HEK293 (cell line): ENCODE measurements around the gene PARD6G.

Experiments
- KLF9 ChIP-seq: fragments of 450-650 bp; formaldehyde crosslinking; IDR thresholded peaks from 2 replicates; pipeline ENCODE4 v1.5.1; 2016; ENCODE audit warnings: missing biosample characterization, missing genetic modification characterization, low read depth
- SETDB1 ChIP-seq: IDR thresholded peaks from one replicate; pipeline ENCODE4 v1.6.1; 2017; ENCODE audit warnings: mild to moderate bottlenecking, low read length, moderate library complexity, mixed read lengths; ENCODE audit not compliant: insufficient read length
- ZNF621 ChIP-seq: fragments of 450-650 bp; formaldehyde crosslinking; IDR thresholded peaks from 2 replicates; pipeline ENCODE4 v1.5.1; 2017; ENCODE audit warnings: missing biosample characterization, missing genetic modification characterization
- ZNF843 ChIP-seq: fragments of 450-650 bp; formaldehyde crosslinking; IDR thresholded peaks from 2 replicates; pipeline ENCODE4 v1.5.1; 2016; ENCODE audit warnings: missing biosample characterization, missing genetic modification characterization
- TF ChIP-seq, protein P1 (sequence below): fragments of 450-650 bp; formaldehyde crosslinking; IDR thresholded peaks from 2 replicates; pipeline ENCODE4 v1.5.1; 2017; ENCODE audit warnings: missing biosample characterization, missing genetic modification characterization
- TF ChIP-seq, protein P2 (sequence below): fragments of 450-650 bp; formaldehyde crosslinking; IDR thresholded peaks from 2 replicates; pipeline ENCODE4 v1.5.1; 2016; ENCODE audit warnings: missing biosample characterization, missing genetic modification characterization
- TF ChIP-seq, protein P3 (sequence below): fragments of 450-650 bp; formaldehyde crosslinking; IDR thresholded peaks from 2 replicates; pipeline ENCODE4 v1.5.1; 2016; ENCODE audit warnings: missing biosample characterization, missing genetic modification characterization
- TF ChIP-seq, protein P4 (sequence below): fragments of 450-650 bp; formaldehyde crosslinking; IDR thresholded peaks from 2 replicates; pipeline ENCODE4 v1.5.1; 2017; ENCODE audit warnings: missing biosample characterization, missing genetic modification characterization

DNA sequence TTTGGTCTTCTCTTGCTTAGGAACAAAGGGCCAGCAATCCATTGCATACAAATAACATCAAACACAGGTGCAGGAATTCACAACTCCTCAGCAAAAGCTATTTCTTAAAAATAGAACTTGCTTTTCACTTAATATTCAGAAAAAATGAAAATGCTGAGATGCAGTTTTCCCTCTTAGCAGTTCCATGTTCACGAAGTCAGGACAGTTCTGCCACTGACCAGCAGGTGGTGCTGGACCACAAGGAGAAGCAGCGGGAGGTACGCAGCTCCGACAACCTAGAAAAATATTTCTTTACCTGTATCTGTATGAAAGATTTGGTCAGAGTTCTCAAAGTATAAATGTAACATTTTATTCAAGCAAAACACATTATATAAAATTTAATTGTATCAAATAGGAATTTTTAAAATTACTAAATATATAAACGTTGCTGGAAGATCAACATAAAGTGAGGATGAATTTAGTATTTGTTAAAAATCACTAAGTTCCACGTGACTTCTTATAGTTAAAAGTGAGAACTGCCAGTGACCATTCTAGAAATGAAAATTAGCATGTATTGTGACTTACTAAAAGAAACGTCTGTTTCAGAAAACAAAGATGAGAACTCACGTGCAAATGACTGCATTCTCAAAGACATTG lies 89.5 kb downstream of the PARD6G start:
- TF ChIP-seq, protein P1, sequence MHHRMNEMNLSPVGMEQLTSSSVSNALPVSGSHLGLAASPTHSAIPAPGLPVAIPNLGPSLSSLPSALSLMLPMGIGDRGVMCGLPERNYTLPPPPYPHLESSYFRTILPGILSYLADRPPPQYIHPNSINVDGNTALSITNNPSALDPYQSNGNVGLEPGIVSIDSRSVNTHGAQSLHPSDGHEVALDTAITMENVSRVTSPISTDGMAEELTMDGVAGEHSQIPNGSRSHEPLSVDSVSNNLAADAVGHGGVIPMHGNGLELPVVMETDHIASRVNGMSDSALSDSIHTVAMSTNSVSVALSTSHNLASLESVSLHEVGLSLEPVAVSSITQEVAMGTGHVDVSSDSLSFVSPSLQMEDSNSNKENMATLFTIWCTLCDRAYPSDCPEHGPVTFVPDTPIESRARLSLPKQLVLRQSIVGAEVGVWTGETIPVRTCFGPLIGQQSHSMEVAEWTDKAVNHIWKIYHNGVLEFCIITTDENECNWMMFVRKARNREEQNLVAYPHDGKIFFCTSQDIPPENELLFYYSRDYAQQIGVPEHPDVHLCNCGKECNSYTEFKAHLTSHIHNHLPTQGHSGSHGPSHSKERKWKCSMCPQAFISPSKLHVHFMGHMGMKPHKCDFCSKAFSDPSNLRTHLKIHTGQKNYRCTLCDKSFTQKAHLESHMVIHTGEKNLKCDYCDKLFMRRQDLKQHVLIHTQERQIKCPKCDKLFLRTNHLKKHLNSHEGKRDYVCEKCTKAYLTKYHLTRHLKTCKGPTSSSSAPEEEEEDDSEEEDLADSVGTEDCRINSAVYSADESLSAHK (tag by site-specific recombination): no peak
- TF ChIP-seq, protein P2, sequence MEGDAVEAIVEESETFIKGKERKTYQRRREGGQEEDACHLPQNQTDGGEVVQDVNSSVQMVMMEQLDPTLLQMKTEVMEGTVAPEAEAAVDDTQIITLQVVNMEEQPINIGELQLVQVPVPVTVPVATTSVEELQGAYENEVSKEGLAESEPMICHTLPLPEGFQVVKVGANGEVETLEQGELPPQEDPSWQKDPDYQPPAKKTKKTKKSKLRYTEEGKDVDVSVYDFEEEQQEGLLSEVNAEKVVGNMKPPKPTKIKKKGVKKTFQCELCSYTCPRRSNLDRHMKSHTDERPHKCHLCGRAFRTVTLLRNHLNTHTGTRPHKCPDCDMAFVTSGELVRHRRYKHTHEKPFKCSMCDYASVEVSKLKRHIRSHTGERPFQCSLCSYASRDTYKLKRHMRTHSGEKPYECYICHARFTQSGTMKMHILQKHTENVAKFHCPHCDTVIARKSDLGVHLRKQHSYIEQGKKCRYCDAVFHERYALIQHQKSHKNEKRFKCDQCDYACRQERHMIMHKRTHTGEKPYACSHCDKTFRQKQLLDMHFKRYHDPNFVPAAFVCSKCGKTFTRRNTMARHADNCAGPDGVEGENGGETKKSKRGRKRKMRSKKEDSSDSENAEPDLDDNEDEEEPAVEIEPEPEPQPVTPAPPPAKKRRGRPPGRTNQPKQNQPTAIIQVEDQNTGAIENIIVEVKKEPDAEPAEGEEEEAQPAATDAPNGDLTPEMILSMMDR (tag by site-specific recombination): peak; percentile 51; the same call in 1 of the 2 replicates
- TF ChIP-seq ZNF843 (no peak), KLF9 (tag by site-specific recombination) (no peak), ZNF621 (no peak), SETDB1 (no peak)
- TF ChIP-seq, protein P3, sequence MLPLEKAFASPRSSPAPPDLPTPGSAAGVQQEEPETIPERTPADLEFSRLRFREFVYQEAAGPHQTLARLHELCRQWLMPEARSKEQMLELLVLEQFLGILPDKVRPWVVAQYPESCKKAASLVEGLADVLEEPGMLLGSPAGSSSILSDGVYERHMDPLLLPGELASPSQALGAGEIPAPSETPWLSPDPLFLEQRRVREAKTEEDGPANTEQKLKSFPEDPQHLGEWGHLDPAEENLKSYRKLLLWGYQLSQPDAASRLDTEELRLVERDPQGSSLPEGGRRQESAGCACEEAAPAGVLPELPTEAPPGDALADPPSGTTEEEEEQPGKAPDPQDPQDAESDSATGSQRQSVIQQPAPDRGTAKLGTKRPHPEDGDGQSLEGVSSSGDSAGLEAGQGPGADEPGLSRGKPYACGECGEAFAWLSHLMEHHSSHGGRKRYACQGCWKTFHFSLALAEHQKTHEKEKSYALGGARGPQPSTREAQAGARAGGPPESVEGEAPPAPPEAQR (tag by site-specific recombination): no peak
- TF ChIP-seq, protein P4, sequence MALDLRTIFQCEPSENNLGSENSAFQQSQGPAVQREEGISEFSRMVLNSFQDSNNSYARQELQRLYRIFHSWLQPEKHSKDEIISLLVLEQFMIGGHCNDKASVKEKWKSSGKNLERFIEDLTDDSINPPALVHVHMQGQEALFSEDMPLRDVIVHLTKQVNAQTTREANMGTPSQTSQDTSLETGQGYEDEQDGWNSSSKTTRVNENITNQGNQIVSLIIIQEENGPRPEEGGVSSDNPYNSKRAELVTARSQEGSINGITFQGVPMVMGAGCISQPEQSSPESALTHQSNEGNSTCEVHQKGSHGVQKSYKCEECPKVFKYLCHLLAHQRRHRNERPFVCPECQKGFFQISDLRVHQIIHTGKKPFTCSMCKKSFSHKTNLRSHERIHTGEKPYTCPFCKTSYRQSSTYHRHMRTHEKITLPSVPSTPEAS (tag by site-specific recombination): no peak
